Hepatocyte (in vitro differentiated cells): Measurements from ENCODE around the gene ZBP1.

Experiments used
- CTCF ChIP-seq: fragments of 200-600 bp; sonication (generic); IDR thresholded peaks from 2 replicates; pipeline ENCODE4 v1.5.1; 2016; ENCODE audit warnings: antibody characterized with exemption, mild to moderate bottlenecking; ENCODE audit not compliant: poor library complexity
- EZH2 ChIP-seq: fragments of 200-600 bp; sonication (generic); IDR thresholded peaks from 2 replicates; pipeline ENCODE4 v1.6.1; 2016; ENCODE audit warnings: antibody characterized with exemption, mild to moderate bottlenecking, borderline replicate concordance

- TF ChIP-seq CTCF (no peak), EZH2 (no peak)
Measured at GRCh38 chr20:57627339-57627738, 7.1 kb upstream of the ZBP1 start.
